ENCODE results near the gene NME1. TPM values are rescaled to one million over a fixed set of nuclear protein-coding genes. Genes with fewer than 3 reads are reported as not detected.
A peak's percentile ranks its signal among the peaks of the same experiment; 100 is the strongest.

Gene NME1
- polyA plus RNA-seq, 2 of the 4 experiments (the other 2 are of a cell fraction): 542 to 782 TPM

- TF ChIP-seq MYC (IDR thresholded peaks at IDR 0.05; ENCODE audit: borderline replicate concordance, low read length): no peak
- TF ChIP-seq HEYL (CRISPR knock-in tag; IDR thresholded peaks at IDR 0.05): no peak
- no peak for TF ChIP-seq SMC3 (IDR thresholded peaks at IDR 0.05)
- TF ChIP-seq RCOR1 (IDR thresholded peaks at IDR 0.05; ENCODE audit: low read depth, low read length): no peak
- no peak for TF ChIP-seq HOXB13 (CRISPR knock-in tag; IDR thresholded peaks at IDR 0.05; ENCODE audit: low read depth)
These were observed 36.3 kb downstream of the NME1 start (continued) for GRCh38 chr17:51189628-51190027.

- CTCF ChIA-PET: no interaction called here
- peak; percentile 39 for FAIRE-seq
- Histone ChIP-seq H3K4me2 (no peak overlapping the region), H3K9me3 (no peaks in the 10 kb centered on the region), H3K27ac (no peak overlapping the region), H3K4me3 (no peak overlapping the region), H3K4me1 (no peaks in the 10 kb centered on the region)
- no peak for DNase-seq (ENCODE audit: low read depth in 1 of 2, low spot score in 1 of 2)
- TF ChIP-seq NPAS2 (CRISPR knock-in tag; IDR thresholded peaks at IDR 0.05; ENCODE audit: borderline replicate concordance): no peak
- peak; percentile 80 for TF ChIP-seq MAFK (IDR thresholded peaks at IDR 0.05; ENCODE audit: partially characterized antibody)
- TF ChIP-seq HMGXB4 (CRISPR knock-in tag; IDR thresholded peaks at IDR 0.05; ENCODE audit: borderline replicate concordance): no peak
- no peak for ATAC-seq
- 70% methylated on average over 2 of the region's 2 CpGs for WGBS (ENCODE audit: missing lambda C conversion rate)
- POLR2A ChIA-PET: no interaction called here
These were observed 38.5 kb downstream of the NME1 start for GRCh38 chr17:51191895-51192294.

- WGBS (ENCODE audit: missing lambda C conversion rate): 97% methylated on average over 4 of the region's 4 CpGs
- H3K9me3 ChIP-seq: no peaks in the 10 kb centered on the region
- ChIA-PET POLR2A (no interaction called here), CTCF (interaction anchor here (1.1 kb wide), 1 partner anchor 12 kb away, joined by 4 read pairs; no protein-coding TSS in a partner anchor)
- ATAC-seq: no peak
- no peak overlapping the region for H3K27ac ChIP-seq
- no peak for DNase-seq (ENCODE audit: low read depth in 1 of 2, low spot score in 1 of 2)
- no peak for FAIRE-seq
- no peaks in the 10 kb centered on the region for H3K4me1 ChIP-seq
- TF ChIP-seq REST (IDR thresholded peaks at IDR 0.05) (no peak), CBX2 (IDR thresholded peaks at IDR 0.05; ENCODE audit: borderline replicate concordance, low read depth) (no peak), FOXS1 (CRISPR knock-in tag; IDR thresholded peaks at IDR 0.05) (no peak), FOSL2 (IDR thresholded peaks at IDR 0.05) (no peak), FOSL2 (CRISPR knock-in tag; IDR thresholded peaks at IDR 0.05) (no peak), EHF (CRISPR knock-in tag; IDR thresholded peaks at IDR 0.05) (no peak), SMC3 (IDR thresholded peaks at IDR 0.05) (no peak), BHLHE40 (IDR thresholded peaks at IDR 0.05; ENCODE audit: low read depth, low read length) (no peak), GATA3 (IDR thresholded peaks at IDR 0.05; ENCODE audit: borderline replicate concordance) (no peak), HDAC2 (IDR thresholded peaks at IDR 0.05) (no peak), HOXB5 (CRISPR knock-in tag; IDR thresholded peaks at IDR 0.05) (no peak), JUNB (IDR thresholded peaks at IDR 0.05) (no peak), ATOH8 (CRISPR knock-in tag; IDR thresholded peaks at IDR 0.05; ENCODE audit: low read depth) (no peak), JUN (IDR thresholded peaks at IDR 0.05) (no peak), PBX3 (IDR thresholded peaks at IDR 0.05) (no peak), TFCP2L1 (CRISPR knock-in tag; IDR thresholded peaks at IDR 0.05) (no peak), ZSCAN20 (CRISPR knock-in tag; IDR thresholded peaks at IDR 0.05) (no peak), CBX8 (IDR thresholded peaks at IDR 0.05) (no peak), CTCF (IDR thresholded peaks at IDR 0.05) (no peak)
- no peak overlapping the region for H3K4me2 ChIP-seq
- no peak overlapping the region for H3K4me3 ChIP-seq
These were observed 44.4 kb downstream of the NME1 start for GRCh38 chr17:51197754-51198153.
